ENCODE results near the gene AMPH. TPM values are rescaled to one million over a fixed set of nuclear protein-coding genes. Genes with fewer than 3 reads are reported as not detected.

The AMPH gene
- total and polyA plus RNA-seq, 2 of the 4 experiments (the other 2 are of a cell fraction), result 3.9 to 4.8 TPM

- Histone ChIP-seq H3K23ac (ENCODE audit: low read depth, low read length) (no peak overlapping the region), H4K20me1 (ENCODE audit: insufficient read depth, low read length) (no peaks in the 10 kb centered on the region), H3K56ac (ENCODE audit: extremely low read depth, insufficient read depth, low read length) (no peak overlapping the region), H3K9me1 (ENCODE audit: insufficient read depth, low read length) (no peaks in the 10 kb centered on the region), H3K14ac (replicated peaks; ENCODE audit: low read depth, low read length) (no peak overlapping the region), H3K27ac (ENCODE audit: insufficient read depth, low read length) (no peak overlapping the region), H2AFZ (replicated peaks; ENCODE audit: low read length, poor library complexity) (no peak overlapping the region), H3K27me3 (ENCODE audit: control insufficient read depth, insufficient read depth, low read length) (no peaks in the 10 kb centered on the region; the same call in 1 of the 2 replicates), H2BK5ac (ENCODE audit: low read depth, low read length, poor library complexity, severe bottlenecking) (no peak overlapping the region), H4K8ac (ENCODE audit: low read depth in 2 of 2, low read length in 2 of 2) (no peak overlapping the region), H3K4me3 (ENCODE audit: insufficient read depth, low read depth, low read length) (no peak overlapping the region), H4K5ac (ENCODE audit: low read depth, low read length) (no peak overlapping the region), H3K9ac (ENCODE audit: low read depth, low read length) (no peak overlapping the region), H2BK15ac (ENCODE audit: low read depth, low read length) (no peak overlapping the region; the same call in 2 of the 3 replicates), H3K4ac (ENCODE audit: low read depth, low read length) (no peak overlapping the region), H2BK20ac (ENCODE audit: low read depth, low read length) (no peak overlapping the region), H3K79me1 (ENCODE audit: low read depth in 1 of 2, low read length in 2 of 2) (no peaks in the 10 kb centered on the region), H3K4me1 (ENCODE audit: control insufficient read depth, insufficient read depth, low read length) (peaks cover 6% of the 10 kb centered on the region), H2AK9ac (replicated peaks; ENCODE audit: low read depth, low read length, poor library complexity) (no peak overlapping the region), H3K4me2 (ENCODE audit: low read depth, low read length) (no peak overlapping the region), H3K36me3 (ENCODE audit: control insufficient read depth, insufficient read depth, low read length) (no peaks in the 10 kb centered on the region), H3K18ac (ENCODE audit: low read depth, low read length) (no peak overlapping the region), H2BK120ac (ENCODE audit: low read depth, low read length) (no peak overlapping the region), H4K91ac (ENCODE audit: insufficient read depth, low read depth, low read length) (no peak overlapping the region), H3K9me3 (ENCODE audit: control insufficient read depth, insufficient read depth, low read length) (no peaks in the 10 kb centered on the region), H2AK5ac (ENCODE audit: low read depth, low read length) (no peak overlapping the region)
- ATAC-seq (ENCODE audit: low read depth) (no peak), DNase-seq (no peak)
- dilution Hi-C loops (cut with HindIII; ENCODE audit: low sequenced_read_pairs, unreplicated experiment), result no loop called here
- CTCF ChIA-PET, result no interaction called here
- no peak for TF ChIP-seq NFE2L2 (IDR thresholded peaks at IDR 0.05; ENCODE audit: low read depth, low read length)
- TF ChIP-seq CEBPB (IDR thresholded peaks at IDR 0.05; ENCODE audit: low read depth, low read length), result no peak
- no peak for TF ChIP-seq RAD21 (IDR thresholded peaks at IDR 0.05; ENCODE audit: low read length)
- no peak for TF ChIP-seq ELK1 (IDR thresholded peaks at IDR 0.05; ENCODE audit: borderline replicate concordance, low read depth, low read length)
- TF ChIP-seq BHLHE40 (IDR thresholded peaks at IDR 0.05; ENCODE audit: low read depth, low read length), result no peak
- no peak for TF ChIP-seq POLR2A (IDR thresholded peaks at IDR 0.05; ENCODE audit: low read depth, low read length)
- no peak for TF ChIP-seq RCOR1 (IDR thresholded peaks at IDR 0.05; ENCODE audit: insufficient replicate concordance, low read length)
- TF ChIP-seq RFX5 (IDR thresholded peaks at IDR 0.05; ENCODE audit: low read depth, low read length), result no peak
- TF ChIP-seq MAZ (IDR thresholded peaks at IDR 0.05; ENCODE audit: borderline replicate concordance, low read depth, low read length), result no peak
- no peak for TF ChIP-seq FOS (IDR thresholded peaks at IDR 0.05; ENCODE audit: low read depth, low read length)
- no CpG with 5 or more reads among the region's 5 CpGs for WGBS, 2 experiments (ENCODE audit: extremely low coverage in 2 of 2, insufficient read length in 1 of 2)
- in situ Hi-C loops (cut with MboI; ENCODE audit: low sequenced_read_pairs), result no loop called here
- intact Hi-C loops (cut with micrococcal nuclease), result no loop called here
- POLR2A ChIA-PET (ENCODE audit: unreplicated experiment), result no interaction called here
- BruUV-seq (replicated peaks), result no TSS peak
These were observed 47.0 kb upstream of the AMPH start for GRCh38 chr7:38677981-38678697.
